ENCODE measurements around the gene MYLK. TPM values are rescaled to one million over a fixed set of nuclear protein-coding genes. Genes with fewer than 3 reads are reported as not detected.

Gene MYLK
- total RNA-seq, 1 donor from 2014 or later: 2.6 TPM

- H3K36me3 ChIP-seq (ENCODE audit: control insufficient read depth, insufficient read depth, low read length): no peaks in the 10 kb centered on the region
- no peak for TF ChIP-seq CTCF (IDR thresholded peaks at IDR 0.05; ENCODE audit: insufficient read depth, low read length, severe bottlenecking)
- FAIRE-seq (peak; percentile 64), DNase-seq (ENCODE audit: low read depth) (no peak)
- H3K4me3 ChIP-seq (ENCODE audit: low read depth, low read length): no peak overlapping the region
- H3K27me3 ChIP-seq (ENCODE audit: control insufficient read depth, insufficient read depth, low read length): no peaks in the 10 kb centered on the region
These were observed 22.9 kb downstream of the MYLK start for GRCh38 chr3:123861081-123861836.

- Histone ChIP-seq H3K4me3 (ENCODE audit: low read depth, low read length) (no peak overlapping the region), H3K36me3 (ENCODE audit: control insufficient read depth, insufficient read depth, low read length) (no peaks in the 10 kb centered on the region), H3K27me3 (ENCODE audit: control insufficient read depth, insufficient read depth, low read length) (no peaks in the 10 kb centered on the region)
- TF ChIP-seq CTCF (IDR thresholded peaks at IDR 0.05; ENCODE audit: insufficient read depth, low read length, severe bottlenecking): no peak
- FAIRE-seq (no peak), DNase-seq (ENCODE audit: low read depth) (no peak)
These were observed 25.0 kb downstream of the MYLK start for GRCh38 chr3:123859177-123859576.

- Histone ChIP-seq H3K4me3 (ENCODE audit: low read depth, low read length) (no peak overlapping the region), H3K27me3 (ENCODE audit: control insufficient read depth, insufficient read depth, low read length) (no peaks in the 10 kb centered on the region), H3K36me3 (ENCODE audit: control insufficient read depth, insufficient read depth, low read length) (no peaks in the 10 kb centered on the region)
- no peak for TF ChIP-seq CTCF (IDR thresholded peaks at IDR 0.05; ENCODE audit: insufficient read depth, low read length, severe bottlenecking)
- FAIRE-seq (no peak), DNase-seq (ENCODE audit: low read depth) (no peak)
These were observed 29.2 kb downstream of the MYLK start for GRCh38 chr3:123854905-123855304.

- no peak for DNase-seq (ENCODE audit: low read depth)
- H3K36me3 ChIP-seq (ENCODE audit: control insufficient read depth, insufficient read depth, low read length): no peaks in the 10 kb centered on the region
- H3K27me3 ChIP-seq (ENCODE audit: control insufficient read depth, insufficient read depth, low read length): no peaks in the 10 kb centered on the region
- no peak overlapping the region for H3K4me3 ChIP-seq (ENCODE audit: low read depth, low read length)
- TF ChIP-seq CTCF (IDR thresholded peaks at IDR 0.05; ENCODE audit: insufficient read depth, low read length, severe bottlenecking): no peak
- FAIRE-seq: no peak
These were observed 30.3 kb downstream of the MYLK start for GRCh38 chr3:123853686-123854372.

GRCh38 chr3:123847209-123847608 lies 36.9 kb downstream of the MYLK start:
- Histone ChIP-seq H3K36me3 (ENCODE audit: control insufficient read depth, insufficient read depth, low read length) (no peaks in the 10 kb centered on the region), H3K4me3 (ENCODE audit: low read depth, low read length) (no peak overlapping the region), H3K27me3 (ENCODE audit: control insufficient read depth, insufficient read depth, low read length) (no peaks in the 10 kb centered on the region)
- DNase-seq (ENCODE audit: low read depth): no peak
- no peak for TF ChIP-seq CTCF (IDR thresholded peaks at IDR 0.05; ENCODE audit: insufficient read depth, low read length, severe bottlenecking)
- FAIRE-seq: no peak

Measured in bronchial epithelial cell (primary cell).